ENCODE data around the gene AFAP1. TPM values are rescaled to one million over a fixed set of nuclear protein-coding genes. Genes with fewer than 3 reads are reported as not detected.

Gene AFAP1
- total RNA-seq, 2 donors from 2014 or later: 9.6 to 35.3 TPM

DNA sequence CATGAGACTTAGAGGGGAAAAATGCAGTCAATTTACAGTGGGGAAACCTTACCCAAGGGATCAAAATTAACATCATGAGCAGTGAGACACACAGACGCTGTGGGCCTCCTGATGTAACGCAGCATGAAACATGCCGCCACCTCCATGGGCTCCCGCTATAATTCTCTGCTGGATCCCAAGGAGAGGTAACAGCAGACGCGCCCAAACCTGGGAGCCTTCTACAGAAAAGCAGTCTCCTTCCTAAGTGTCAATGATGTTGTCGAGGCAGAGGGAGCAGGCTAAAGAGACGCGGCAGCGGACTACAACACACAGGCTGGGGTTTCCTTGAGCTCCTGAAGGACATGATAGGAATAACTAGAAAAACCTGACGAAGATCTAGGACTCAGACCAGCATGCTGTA, 142.3 kb downstream of the AFAP1 start:
- Histone ChIP-seq H3K4me1 (no peaks in the 10 kb centered on the region), H3K4me3 (no peak overlapping the region), H3K36me3 (replicated peaks in 1 of 2; ENCODE audit: insufficient read depth in 1 of 2, low read depth in 2 of 2) (no peaks in the 10 kb centered on the region), H3K27me3 (no peaks in the 10 kb centered on the region), H3K27ac (no peak overlapping the region), H3K9me3 (no peaks in the 10 kb centered on the region)
- WGBS, 2 donors: 89 to 96% methylated on average over 11 of the region's 11 CpGs
- ATAC-seq (no peak), DNase-seq (no peak)
- intact Hi-C loops (cut with DNase I): no loop called here
- TF ChIP-seq, protein P1, sequence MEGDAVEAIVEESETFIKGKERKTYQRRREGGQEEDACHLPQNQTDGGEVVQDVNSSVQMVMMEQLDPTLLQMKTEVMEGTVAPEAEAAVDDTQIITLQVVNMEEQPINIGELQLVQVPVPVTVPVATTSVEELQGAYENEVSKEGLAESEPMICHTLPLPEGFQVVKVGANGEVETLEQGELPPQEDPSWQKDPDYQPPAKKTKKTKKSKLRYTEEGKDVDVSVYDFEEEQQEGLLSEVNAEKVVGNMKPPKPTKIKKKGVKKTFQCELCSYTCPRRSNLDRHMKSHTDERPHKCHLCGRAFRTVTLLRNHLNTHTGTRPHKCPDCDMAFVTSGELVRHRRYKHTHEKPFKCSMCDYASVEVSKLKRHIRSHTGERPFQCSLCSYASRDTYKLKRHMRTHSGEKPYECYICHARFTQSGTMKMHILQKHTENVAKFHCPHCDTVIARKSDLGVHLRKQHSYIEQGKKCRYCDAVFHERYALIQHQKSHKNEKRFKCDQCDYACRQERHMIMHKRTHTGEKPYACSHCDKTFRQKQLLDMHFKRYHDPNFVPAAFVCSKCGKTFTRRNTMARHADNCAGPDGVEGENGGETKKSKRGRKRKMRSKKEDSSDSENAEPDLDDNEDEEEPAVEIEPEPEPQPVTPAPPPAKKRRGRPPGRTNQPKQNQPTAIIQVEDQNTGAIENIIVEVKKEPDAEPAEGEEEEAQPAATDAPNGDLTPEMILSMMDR (IDR thresholded peaks at IDR 0.05): no peak
- no peak for TF ChIP-seq POLR2A (IDR thresholded peaks at IDR 0.05)

DNA sequence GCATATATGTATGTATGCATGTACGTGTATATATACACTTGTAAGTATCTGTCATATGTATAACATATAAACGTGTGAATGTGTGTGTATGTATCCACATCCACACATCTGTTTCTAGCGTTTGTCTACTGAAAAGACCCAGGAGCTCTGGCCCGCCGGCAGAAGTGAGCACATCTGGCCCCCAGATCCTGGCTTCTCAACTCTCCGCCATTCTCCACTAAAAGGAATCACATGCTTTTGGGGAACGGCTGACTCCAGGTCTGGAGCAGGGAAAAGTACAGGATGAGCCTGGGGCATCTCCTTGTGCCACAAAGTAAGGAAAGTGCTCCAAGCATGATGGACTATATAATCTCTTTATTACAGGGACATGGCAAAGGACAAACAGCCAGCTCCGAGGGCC, 143.7 kb downstream of the AFAP1 start:
- no peak for DNase-seq
- ATAC-seq: no peak
- Histone ChIP-seq H3K27me3 (no peaks in the 10 kb centered on the region), H3K9me3 (no peaks in the 10 kb centered on the region), H3K4me3 (no peak overlapping the region), H3K4me1 (no peaks in the 10 kb centered on the region), H3K36me3 (replicated peaks in 1 of 2; ENCODE audit: insufficient read depth in 1 of 2, low read depth in 2 of 2) (no peaks in the 10 kb centered on the region), H3K27ac (no peak overlapping the region)
- TF ChIP-seq, protein P1 (IDR thresholded peaks at IDR 0.05): no peak
- TF ChIP-seq POLR2A (IDR thresholded peaks at IDR 0.05): no peak
- intact Hi-C loops (cut with DNase I): no loop called here
- WGBS, 2 donors: 87 to 90% methylated on average over 8 of the region's 8 CpGs

DNA sequence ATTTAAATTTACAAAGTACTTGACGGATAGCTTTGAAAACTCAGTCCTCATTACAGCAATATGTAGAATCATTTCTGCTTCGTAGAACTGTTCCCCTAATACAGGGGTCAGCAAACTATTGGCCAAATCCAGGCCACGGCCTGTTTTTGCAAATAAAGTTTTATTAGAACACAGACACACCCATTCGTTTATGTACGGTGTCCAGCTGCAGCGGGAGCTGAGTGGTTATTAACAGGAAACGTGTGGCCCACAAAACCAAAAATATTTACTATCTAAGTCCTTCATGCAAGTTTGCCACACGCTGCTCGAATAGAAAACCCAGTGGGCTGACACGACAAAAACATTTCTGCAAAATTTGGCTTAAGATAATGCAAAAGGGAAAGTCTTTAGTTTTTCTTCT, 146.5 kb downstream of the AFAP1 start:
- no peaks in the 10 kb centered on the region for H3K4me1 ChIP-seq

DNA sequence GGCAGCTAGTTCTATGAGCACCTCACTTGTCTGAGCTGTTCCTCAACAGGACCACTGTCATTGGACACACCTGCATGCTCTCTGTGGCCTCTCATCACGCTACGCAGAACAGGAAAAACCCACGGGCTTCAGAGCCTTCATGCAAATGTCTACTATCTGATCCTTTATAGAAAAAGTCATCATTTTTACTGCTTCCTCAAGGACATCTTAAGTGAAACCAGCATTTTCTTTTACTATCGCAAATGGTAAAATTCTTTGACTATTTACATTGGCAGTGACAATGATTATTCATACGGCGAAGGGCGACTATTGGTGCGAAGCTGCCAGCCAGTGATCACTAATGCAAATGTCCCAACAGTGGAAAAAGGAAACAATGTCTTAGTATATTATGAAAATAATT, 147.0 kb downstream of the AFAP1 start:
- intact Hi-C loops (cut with DNase I): no loop called here
- no peaks in the 10 kb centered on the region for H3K4me1 ChIP-seq
- TF ChIP-seq, protein P1 (IDR thresholded peaks at IDR 0.05): no peak
- no peak for TF ChIP-seq POLR2A (IDR thresholded peaks at IDR 0.05)
- no peak for ATAC-seq
- no peaks in the 10 kb centered on the region for H3K36me3 ChIP-seq (replicated peaks in 1 of 2; ENCODE audit: insufficient read depth in 1 of 2, low read depth in 2 of 2)
- H3K4me3 ChIP-seq: no peak overlapping the region
- DNase-seq: no peak
- H3K27ac ChIP-seq: no peak overlapping the region
- no peaks in the 10 kb centered on the region for H3K27me3 ChIP-seq
- WGBS, 2 donors: 61 to 80% methylated on average over 8 of the region's 8 CpGs
- no peaks in the 10 kb centered on the region for H3K9me3 ChIP-seq

More for the DNA sequence above, 146.5 kb downstream of the AFAP1 start:
- Histone ChIP-seq H3K27me3 (no peaks in the 10 kb centered on the region), H3K36me3 (replicated peaks in 1 of 2; ENCODE audit: insufficient read depth in 1 of 2, low read depth in 2 of 2) (no peaks in the 10 kb centered on the region), H3K4me3 (no peak overlapping the region), H3K9me3 (no peaks in the 10 kb centered on the region), H3K27ac (no peak overlapping the region)
- TF ChIP-seq, protein P1 (IDR thresholded peaks at IDR 0.05): no peak
- TF ChIP-seq POLR2A (IDR thresholded peaks at IDR 0.05): no peak
- DNase-seq (no peak), ATAC-seq (no peak)
- intact Hi-C loops (cut with DNase I): no loop called here
- 78 to 92% methylated on average over 10 of the region's 10 CpGs for WGBS, 2 donors

DNA sequence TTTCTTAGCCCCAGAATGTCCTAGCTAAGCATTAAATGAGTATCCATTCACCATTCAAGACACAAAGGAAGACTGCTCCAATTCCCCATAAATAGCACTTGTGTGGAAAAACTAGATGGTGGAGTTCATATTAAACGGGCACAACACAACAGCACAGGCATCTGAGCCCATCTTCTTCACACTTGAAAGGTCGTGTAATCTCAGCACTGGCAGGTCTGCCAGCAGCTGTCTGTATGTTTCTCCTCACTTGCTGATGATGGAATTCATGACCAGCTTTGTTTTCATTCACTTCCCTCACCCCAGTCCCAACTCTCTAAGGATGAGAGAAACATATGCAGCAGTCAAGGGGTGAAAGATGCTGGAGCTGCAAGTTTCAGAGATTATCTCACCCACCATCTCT, 148.7 kb downstream of the AFAP1 start:
- Histone ChIP-seq H3K9me3 (no peaks in the 10 kb centered on the region), H3K27me3 (no peaks in the 10 kb centered on the region), H3K4me1 (no peaks in the 10 kb centered on the region), H3K4me3 (no peak overlapping the region), H3K36me3 (replicated peaks in 1 of 2; ENCODE audit: insufficient read depth in 1 of 2, low read depth in 2 of 2) (no peaks in the 10 kb centered on the region), H3K27ac (no peak overlapping the region)
- intact Hi-C loops (cut with DNase I): no loop called here
- DNase-seq (no peak), ATAC-seq (no peak)
- no peak for TF ChIP-seq POLR2A (IDR thresholded peaks at IDR 0.05)
- TF ChIP-seq, protein P1 (IDR thresholded peaks at IDR 0.05): no peak
- 53 to 63% methylated on average over 2 of the region's 2 CpGs for WGBS, 2 donors
